ENCODE measurements around the gene ATG101. TPM values are rescaled to one million over a fixed set of nuclear protein-coding genes. Genes with fewer than 3 reads are reported as not detected.

ATG101 gene
- total and polyA plus RNA-seq, 2 of the 13 experiments (the other 11 are each of a cell fraction or from before 2014, with no cell fraction given): 58.2 to 67.7 TPM

DNA sequence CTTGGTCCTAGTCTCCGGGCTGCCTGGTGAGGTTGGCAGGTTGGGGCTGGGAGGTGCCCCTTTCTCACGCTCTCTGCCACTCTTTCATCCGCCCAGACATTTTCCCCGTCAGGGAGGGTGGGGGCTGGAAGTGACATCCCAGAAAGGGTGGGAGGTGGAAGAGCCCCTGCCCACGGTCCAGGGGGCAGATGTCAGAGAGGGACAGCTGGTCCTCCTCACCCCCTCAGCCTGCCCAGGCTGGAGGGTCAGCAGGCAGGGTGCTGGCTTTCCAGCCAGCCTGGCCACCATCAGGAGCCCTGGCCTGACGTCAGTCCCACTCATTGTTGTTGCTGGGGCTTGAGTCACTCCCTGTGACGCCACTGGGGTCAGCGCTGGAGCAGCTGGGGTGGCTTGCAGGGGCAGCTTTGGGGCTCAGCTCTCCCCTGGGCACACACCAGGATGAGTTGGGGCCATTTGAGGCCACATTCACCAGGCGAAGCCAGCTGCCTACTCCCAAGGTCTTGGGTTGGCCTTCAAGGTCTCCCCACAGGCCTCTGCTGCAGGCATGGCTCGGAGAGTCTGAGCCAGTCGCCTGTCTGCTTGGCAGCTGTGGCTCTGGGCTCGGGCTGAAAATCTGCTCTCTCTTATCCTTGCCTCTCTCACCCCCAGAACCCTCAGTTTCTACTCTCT, 5.7 kb upstream of the ATG101 start:
- POLR2A ChIA-PET: interaction anchor here (0.9 to 5.3 kb wide), 3 partner anchors 12 to 39 kb away, joined by 3 to 58 read pairs (median 4); partner anchors contain the start of gene NR4A1

DNA sequence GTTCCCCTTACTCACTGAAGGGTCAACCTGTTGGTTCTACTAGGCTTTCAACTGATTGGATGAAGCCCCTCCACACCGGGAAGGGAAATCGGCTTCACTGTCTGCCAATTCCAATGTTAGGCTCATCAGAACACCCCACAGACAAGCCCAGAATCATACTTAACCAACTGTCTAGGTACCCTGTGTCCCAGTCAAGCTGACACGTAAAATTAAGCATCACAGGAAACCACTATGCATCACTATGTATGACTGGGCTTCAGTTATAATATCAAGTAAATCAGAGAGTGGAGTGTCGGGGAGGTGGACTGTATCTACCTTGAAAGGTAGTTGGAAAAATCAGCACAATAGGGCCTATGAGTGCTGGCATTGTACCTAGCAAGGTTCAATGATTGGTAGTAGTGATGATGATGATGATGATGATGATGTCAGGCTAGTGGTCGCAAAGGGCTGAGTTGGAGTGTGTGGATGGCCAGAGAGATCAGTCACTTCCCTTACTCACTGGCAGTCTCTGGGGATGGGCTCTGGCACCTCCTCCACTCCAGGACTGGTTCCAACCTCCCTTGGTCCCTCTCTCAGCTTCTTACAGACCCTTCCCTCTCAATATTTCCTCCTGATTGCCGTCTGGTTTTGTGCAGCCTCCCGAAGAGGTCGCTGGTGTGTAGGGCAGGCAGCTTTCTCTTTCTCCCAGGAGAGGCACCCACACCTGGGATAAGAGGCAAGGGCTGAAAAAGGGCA, 3.3 kb upstream of the ATG101 start:
- DNase-seq (ENCODE audit: low spot score) (no peak), FAIRE-seq (no peak), ATAC-seq (no peak)
- Histone ChIP-seq H4K20me1 (ENCODE audit: insufficient read depth, low read length) (peaks cover 5% of the 10 kb centered on the region; the same call in 1 of the 2 replicates), H3K36me3 (replicated peaks in 1 of 2; ENCODE audit: control insufficient read depth in 1 of 2, insufficient read depth in 2 of 2, low read length in 2 of 2) (no peaks in the 10 kb centered on the region), H3K9ac (ENCODE audit: insufficient read depth, low read depth, low read length) (peak overlapping the region; percentile 19; the same call in 1 of the 2 replicates), H2AFZ (ENCODE audit: low read length) (no peak overlapping the region), H3K27ac (ENCODE audit: extremely low read length, insufficient read depth, low read length) (no peak overlapping the region), H3K79me2 (ENCODE audit: insufficient read depth, low read length) (peaks cover 17% of the 10 kb centered on the region), H3K9me3 (ENCODE audit: low read length) (no peaks in the 10 kb centered on the region), H3K4me2 (ENCODE audit: low read depth, low read length) (peak overlapping the region; percentile 65), H3K4me3 (replicated peaks in 1 of 3; ENCODE audit: insufficient read depth in 1 of 3, low read depth in 2 of 3, low read length in 3 of 3) (peak overlapping the region in 2 of 3 experiments; percentile 31 to 42; a peak in 1 of 6 replicates), H3K27me3 (ENCODE audit: control insufficient read depth in 1 of 2, insufficient read depth in 2 of 2, low read length in 2 of 2) (no peaks in the 10 kb centered on the region; a peak in 1 of 5 replicates), H3K4me1 (ENCODE audit: insufficient read depth, low read length) (peaks cover 55% of the 10 kb centered on the region)
- BruUV-seq (replicated peaks): no TSS peak
- intact Hi-C loops (cut with micrococcal nuclease; ENCODE audit: unreplicated experiment): no loop called here
- ChIA-PET POLR2A (interaction anchor here (0.9 to 1.5 kb wide), 2 partner anchors 15 to 16 kb away, joined by 3 to 6 read pairs; partner anchors contain the start of gene NR4A1), CTCF (ENCODE audit: low intra/inter-chr PET ratio, low total read pairs) (interaction anchor here (5.4 kb wide), 1 partner anchor 41 kb away, joined by 52 read pairs; no protein-coding TSS in a partner anchor)
- WGBS (ENCODE audit: low lambda C conversion rate): 14% methylated on average over 7 of the region's 8 CpGs
- in situ Hi-C loops (cut with HindIII; ENCODE audit: extremely low pct_ligation_motif_present, low pct_unique_long_range_greater_than_20kb): no loop called here
- TF ChIP-seq, protein P1, sequence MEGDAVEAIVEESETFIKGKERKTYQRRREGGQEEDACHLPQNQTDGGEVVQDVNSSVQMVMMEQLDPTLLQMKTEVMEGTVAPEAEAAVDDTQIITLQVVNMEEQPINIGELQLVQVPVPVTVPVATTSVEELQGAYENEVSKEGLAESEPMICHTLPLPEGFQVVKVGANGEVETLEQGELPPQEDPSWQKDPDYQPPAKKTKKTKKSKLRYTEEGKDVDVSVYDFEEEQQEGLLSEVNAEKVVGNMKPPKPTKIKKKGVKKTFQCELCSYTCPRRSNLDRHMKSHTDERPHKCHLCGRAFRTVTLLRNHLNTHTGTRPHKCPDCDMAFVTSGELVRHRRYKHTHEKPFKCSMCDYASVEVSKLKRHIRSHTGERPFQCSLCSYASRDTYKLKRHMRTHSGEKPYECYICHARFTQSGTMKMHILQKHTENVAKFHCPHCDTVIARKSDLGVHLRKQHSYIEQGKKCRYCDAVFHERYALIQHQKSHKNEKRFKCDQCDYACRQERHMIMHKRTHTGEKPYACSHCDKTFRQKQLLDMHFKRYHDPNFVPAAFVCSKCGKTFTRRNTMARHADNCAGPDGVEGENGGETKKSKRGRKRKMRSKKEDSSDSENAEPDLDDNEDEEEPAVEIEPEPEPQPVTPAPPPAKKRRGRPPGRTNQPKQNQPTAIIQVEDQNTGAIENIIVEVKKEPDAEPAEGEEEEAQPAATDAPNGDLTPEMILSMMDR (CRISPR knock-in tag; IDR thresholded peaks at IDR 0.05): peak; percentile 53
- TF ChIP-seq, protein P2, sequence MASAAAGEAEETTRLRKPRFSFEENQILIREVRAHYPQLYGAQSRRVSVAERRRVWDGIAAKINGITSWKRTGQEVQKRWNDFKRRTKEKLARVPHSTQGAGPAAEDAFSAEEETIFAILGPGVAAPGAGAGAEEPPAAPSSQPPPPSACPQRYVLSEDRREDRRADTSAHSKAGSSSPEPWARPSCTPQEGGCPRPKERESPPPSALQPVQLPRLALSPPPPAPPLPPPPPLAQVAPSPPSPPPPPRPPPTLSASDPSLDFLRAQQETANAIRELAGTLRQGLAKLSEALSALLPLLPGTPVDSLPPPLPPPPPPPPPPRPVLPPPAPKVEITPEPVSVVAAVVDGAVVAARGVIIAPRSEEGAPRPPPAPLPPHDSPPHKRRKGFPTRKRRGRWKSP (CRISPR knock-in tag; IDR thresholded peaks at IDR 0.05): no peak
- TF ChIP-seq CREB1 (IDR thresholded peaks at IDR 0.05): peak; percentile 76
- TF ChIP-seq CREB1 (CRISPR knock-in tag; IDR thresholded peaks at IDR 0.05): no peak
- no peak for TF ChIP-seq HMGA1 (CRISPR knock-in tag; conservative IDR thresholded peaks at IDR 0.05)
- TF ChIP-seq HIVEP1 (CRISPR knock-in tag; IDR thresholded peaks at IDR 0.05): no peak
- TF ChIP-seq, protein P3, sequence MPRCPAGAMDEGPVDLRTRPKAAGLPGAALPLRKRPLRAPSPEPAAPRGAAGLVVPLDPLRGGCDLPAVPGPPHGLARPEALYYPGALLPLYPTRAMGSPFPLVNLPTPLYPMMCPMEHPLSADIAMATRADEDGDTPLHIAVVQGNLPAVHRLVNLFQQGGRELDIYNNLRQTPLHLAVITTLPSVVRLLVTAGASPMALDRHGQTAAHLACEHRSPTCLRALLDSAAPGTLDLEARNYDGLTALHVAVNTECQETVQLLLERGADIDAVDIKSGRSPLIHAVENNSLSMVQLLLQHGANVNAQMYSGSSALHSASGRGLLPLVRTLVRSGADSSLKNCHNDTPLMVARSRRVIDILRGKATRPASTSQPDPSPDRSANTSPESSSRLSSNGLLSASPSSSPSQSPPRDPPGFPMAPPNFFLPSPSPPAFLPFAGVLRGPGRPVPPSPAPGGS (CRISPR knock-in tag; IDR thresholded peaks at IDR 0.05): no peak
- no peak for TF ChIP-seq PCBP2 (optimal IDR thresholded peaks at IDR 0.05; ENCODE audit: low read depth, low read length, poor library complexity, severe bottlenecking)

More for the DNA sequence above, 5.7 kb upstream of the ATG101 start:
- Histone ChIP-seq H3K9ac (ENCODE audit: insufficient read depth, low read depth, low read length) (no peak overlapping the region), H3K4me3 (replicated peaks in 1 of 3; ENCODE audit: insufficient read depth in 1 of 3, low read depth in 2 of 3, low read length in 3 of 3) (no peak overlapping the region), H3K27ac (ENCODE audit: extremely low read length, insufficient read depth, low read length) (no peak overlapping the region), H3K36me3 (replicated peaks in 1 of 2; ENCODE audit: control insufficient read depth in 1 of 2, insufficient read depth in 2 of 2, low read length in 2 of 2) (0 out of 5 replicates have a peak, but pooled peaks cover 0 to 3% of the 10 kb centered on the region in 2 experiments), H3K27me3 (ENCODE audit: control insufficient read depth in 1 of 2, insufficient read depth in 2 of 2, low read length in 2 of 2) (no peaks in the 10 kb centered on the region; a peak in 1 of 5 replicates), H3K79me2 (ENCODE audit: insufficient read depth, low read length) (no peaks in the 10 kb centered on the region), H3K4me1 (ENCODE audit: insufficient read depth, low read length) (peaks cover 64% of the 10 kb centered on the region), H3K9me3 (ENCODE audit: low read length) (no peaks in the 10 kb centered on the region), H3K4me2 (ENCODE audit: low read depth, low read length) (no peak overlapping the region), H4K20me1 (ENCODE audit: insufficient read depth, low read length) (no peaks in the 10 kb centered on the region), H2AFZ (ENCODE audit: low read length) (no peak overlapping the region)
- FAIRE-seq (no peak), DNase-seq (ENCODE audit: low spot score) (no peak), ATAC-seq (no peak)
- CTCF ChIA-PET (ENCODE audit: low intra/inter-chr PET ratio, low total read pairs): no interaction called here
- TF ChIP-seq CREB1 (IDR thresholded peaks at IDR 0.05): 0 out of 2 replicates have a peak, but pooled peaks have one; percentile 10
- TF ChIP-seq CREB1 (CRISPR knock-in tag; IDR thresholded peaks at IDR 0.05): no peak
- TF ChIP-seq ZFY (CRISPR knock-in tag; IDR thresholded peaks at IDR 0.05): no peak
- no peak for TF ChIP-seq SPEN (CRISPR knock-in tag; IDR thresholded peaks at IDR 0.05; ENCODE audit: low read depth)
- TF ChIP-seq ZBTB21 (CRISPR knock-in tag; IDR thresholded peaks at IDR 0.05): 0 out of 2 replicates have a peak, but pooled peaks have one; percentile 61
- no TSS peak for BruUV-seq (replicated peaks)
- intact Hi-C loops (cut with micrococcal nuclease; ENCODE audit: unreplicated experiment): no loop called here
- 90% methylated on average over 10 of the region's 12 CpGs for WGBS (ENCODE audit: low lambda C conversion rate)
- in situ Hi-C loops (cut with HindIII; ENCODE audit: extremely low pct_ligation_motif_present, low pct_unique_long_range_greater_than_20kb): no loop called here

Measured in HepG2 (cell line).